GM18870 (cell line): Measurements from ENCODE around the gene TLR1.
A peak's percentile ranks its signal among the peaks of the same experiment; 100 is the strongest.
"Not testable (repeated sequence)": the region's sequence is repeated elsewhere in the genome, so short reads cannot be mapped to it uniquely, and the experiment has no call there.

Experiments used
- ATAC-seq: cut with Tn5 transposase; IDR thresholded peaks from one replicate; pipeline ENCODE4 v1.9.1; 2021; ENCODE audit warnings: moderate library complexity; ENCODE audit not compliant: unreplicated experiment

The TLR1 gene

DNA sequence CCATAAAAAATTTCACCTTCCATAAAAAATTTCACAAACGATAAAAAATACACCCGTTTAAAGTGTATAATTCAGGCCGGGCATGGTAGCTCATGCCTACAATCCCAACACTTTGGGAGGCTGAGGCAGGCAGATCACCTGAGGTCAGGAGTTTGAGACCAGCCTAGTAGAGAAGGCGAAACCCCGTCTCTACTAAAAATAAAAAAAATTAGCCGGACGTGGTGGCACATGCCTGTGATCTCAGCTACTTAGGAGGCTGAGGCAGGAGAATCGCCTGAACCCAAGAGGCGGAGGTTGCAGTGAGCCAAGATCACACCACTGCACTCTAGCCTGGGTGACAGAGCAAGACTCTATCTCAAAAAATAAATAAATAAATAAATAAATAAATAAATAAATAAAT, 1.7 kb upstream of the TLR1 start:
- not testable (repeated sequence) for ATAC-seq

DNA sequence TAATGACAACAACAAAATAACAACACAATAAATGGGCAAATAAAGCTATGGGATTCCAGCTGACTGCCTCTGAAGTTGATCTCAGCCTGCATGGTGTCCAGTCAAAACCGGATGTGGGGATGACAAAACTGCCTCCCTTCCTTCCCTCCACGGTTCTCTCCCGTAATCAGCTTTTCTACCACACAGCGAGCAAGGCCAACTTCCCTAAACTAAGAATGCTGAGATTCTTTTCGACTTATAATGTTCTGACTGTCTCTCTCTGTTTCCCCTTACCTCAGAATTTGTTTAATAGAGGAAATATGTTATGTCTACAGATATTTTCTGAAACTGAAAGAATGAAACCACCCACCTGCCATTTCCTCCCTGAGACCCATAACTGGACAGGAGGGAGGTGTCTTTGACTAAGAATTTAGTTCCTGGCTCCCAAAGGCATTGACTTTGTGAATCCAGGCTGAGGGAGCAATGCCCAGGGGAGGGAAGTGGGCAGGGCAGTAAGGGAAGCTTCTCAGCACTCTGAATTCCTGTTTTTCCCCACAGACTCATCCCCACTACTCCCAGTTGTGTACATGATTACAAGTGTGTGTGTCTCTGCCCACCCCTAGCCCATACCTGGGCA, 1.0 kb upstream of the TLR1 start:
- ATAC-seq, result peak; percentile 87

DNA sequence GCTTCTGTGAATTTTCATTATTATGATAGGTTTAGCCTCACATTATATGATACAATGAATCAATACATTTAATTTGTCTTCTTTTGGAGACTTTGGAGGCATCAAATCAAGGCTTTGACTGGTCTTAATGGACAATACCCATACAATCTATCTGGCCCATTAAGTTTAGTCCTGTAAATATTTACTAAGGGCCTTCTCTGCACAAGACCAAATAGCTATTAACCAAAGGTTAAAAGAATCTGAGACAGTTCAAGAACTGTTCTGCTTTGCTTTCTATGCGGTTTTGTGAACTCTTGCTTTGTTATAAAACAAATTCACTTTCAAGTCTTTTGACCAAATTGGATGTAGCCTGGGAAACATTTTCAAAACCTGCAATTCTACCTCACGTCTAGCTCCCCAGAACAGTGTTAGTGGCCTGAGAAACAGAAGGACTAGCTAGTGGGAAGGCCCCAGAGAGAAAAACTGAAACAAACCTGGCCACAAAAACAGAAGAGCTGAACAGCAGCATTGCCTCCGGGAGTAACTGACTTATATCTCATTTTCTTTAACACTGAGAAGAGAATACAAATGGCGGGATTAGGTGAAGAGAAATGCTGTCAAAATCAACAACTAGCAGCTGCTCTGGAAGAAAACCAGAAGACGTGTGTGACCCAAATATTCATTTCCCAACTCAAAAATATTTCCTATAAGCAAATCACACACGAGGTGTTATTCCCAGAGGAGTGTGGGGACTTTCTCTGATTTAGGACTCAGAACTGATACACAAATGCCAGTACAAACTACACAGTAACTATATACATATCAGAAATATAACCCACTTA, 548 bp downstream of the TLR1 start:
- ATAC-seq, result peak; percentile 53

DNA sequence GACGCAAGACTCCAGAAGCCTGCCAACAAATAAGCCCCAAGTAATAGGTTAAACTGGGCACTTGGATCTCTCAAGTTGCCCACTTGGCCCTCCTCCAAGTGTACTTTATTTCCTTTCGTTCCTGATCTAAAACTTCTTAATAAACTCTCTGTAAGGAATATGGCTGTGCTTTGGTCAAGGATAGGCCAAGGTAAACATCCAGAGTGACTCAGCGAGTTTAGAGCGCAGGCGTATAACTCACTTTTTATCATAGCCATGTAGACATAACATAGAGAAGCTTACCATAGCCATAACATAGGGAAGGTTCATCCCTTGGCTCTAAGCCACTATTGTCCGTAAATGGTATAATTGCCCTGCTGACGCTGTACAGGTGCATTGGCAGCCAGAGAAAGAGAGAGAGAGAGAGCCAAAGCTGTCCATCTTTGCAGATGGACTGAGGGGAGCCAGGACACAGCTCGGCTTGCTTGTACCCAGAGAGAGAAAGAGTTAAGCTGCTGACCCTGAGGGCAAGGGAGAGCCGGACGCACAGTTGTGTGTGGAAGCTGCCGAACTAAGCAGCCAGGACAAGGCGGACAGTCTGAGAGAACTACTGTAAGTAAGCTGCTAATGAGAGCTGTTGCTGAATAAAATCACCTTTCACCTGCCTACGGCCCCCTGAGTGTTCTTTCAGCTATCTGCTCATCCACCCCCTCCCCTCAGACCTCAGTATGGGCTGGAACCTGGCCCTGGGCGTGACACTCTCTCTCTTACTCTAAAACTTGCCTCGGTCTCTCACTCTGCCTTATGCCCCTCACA, 1.8 kb downstream of the TLR1 start:
- ATAC-seq, result no peak

DNA sequence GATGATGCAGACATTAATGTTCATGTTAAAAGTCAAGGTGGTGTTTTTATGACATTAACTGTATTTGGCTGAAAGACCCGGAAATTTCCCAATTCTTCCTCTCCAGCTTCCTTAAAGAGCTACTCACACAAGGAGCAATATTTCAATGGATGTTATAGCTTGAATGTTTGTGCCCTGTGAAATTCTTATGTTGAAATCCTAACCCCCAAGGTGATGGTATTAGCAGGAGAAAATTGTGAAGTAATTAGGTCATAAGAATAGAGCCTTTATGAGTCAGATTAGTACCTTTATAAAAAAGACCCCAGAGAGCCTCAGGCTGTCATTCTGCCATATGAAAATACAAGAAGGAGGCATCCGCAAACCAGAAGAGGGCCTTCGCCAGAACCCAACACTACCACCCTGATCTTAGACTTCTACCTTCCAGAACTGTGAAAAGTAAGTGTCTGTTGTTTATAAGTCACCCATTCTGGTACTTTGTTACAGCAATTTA, 3.6 kb downstream of the TLR1 start:
- ATAC-seq, result no peak

DNA sequence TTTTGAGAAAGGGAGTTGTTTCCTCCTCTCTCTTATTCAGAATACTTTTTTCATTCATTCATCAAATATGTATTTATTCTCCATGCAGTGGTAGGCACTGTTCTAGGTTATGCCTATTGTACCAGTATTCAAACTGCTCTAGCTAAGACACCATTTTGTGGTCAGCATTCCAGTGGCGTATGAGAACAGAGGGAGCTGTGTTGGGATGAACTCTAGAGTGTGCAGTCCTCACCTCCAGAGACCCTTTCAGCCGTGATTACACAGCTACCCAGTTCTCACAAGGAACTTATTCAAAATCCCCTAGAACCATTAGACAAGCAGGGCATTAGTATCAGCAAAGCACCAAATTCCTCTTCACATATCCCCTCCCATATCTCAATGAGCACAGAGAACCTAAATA, 4.2 kb downstream of the TLR1 start:
- ATAC-seq, result no peak

DNA sequence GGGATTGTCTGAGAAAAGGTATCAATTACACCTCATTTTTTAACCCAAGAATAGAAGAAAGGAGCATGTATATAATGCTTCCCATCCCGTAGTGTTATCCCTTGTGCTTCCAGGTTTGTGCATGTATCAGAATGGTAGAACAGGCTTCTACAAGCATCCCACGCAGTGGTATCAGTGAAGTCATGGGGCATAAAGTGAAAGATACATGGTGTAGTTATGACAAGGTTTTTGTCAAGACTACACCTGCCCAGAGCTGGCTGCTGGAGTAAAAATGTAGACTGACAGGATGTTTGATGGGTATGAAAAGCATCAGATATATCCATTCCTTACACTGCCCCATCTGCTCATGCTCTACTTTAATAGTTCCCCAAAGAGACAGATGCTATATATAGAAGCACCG, 9.5 kb downstream of the TLR1 start:
- no peak for ATAC-seq

DNA sequence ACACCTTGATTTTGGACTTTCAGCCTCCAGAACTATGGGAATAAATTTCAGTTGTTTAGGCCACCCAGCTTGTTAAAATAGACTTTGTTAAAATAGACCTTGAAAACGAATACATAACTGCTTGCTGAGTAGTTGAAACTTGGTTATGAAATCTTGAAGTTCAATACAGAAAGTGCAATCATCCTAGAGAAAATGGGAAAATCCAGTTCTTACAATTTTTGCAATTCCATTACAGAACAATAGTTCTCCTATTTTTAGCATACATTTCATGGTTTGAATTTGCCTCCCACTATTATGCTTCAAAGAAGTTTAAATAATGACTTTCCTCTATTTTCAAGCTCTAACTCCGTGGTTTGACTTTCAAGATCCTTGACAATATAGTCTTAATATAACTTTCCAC, 10.5 kb downstream of the TLR1 start:
- no peak for ATAC-seq

DNA sequence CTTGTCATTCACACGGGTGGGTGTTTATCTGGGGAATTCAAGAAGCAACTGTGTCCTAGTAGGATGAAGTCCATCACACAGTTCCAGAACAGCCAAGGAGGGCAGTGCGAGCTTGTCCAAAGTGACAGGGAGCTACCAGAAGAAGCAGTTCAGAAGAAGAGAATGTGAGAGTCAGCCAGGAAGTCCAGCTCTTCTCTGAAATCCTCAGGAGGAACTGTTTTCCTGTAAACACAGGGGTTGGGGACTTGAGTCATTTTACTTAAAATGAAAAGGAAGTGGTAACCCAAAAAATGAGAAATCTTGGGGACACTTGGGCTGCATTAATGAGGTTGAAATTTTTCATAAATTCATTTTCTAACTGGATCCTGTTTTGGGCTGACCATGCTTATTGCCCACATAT, 13.6 kb downstream of the TLR1 start:
- no peak for ATAC-seq

DNA sequence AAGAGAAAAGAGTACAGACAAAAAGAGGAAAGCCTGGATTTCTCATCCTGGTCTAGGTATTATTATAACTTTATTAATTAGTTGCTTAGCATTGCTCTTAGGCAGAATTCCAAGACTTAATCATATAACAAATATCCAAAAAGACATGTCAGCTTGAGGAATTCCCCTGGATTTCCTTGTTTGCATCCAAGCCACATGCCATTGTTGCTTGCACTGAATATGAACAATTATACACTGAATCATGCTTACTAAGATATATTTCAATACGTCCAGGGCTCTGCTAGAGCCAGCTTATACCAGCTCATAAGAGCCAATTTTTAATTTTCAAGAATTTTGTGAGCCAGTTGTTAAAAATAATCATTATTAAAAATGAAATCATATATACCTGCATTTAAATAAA, 16.3 kb downstream of the TLR1 start:
- ATAC-seq, result no peak

DNA sequence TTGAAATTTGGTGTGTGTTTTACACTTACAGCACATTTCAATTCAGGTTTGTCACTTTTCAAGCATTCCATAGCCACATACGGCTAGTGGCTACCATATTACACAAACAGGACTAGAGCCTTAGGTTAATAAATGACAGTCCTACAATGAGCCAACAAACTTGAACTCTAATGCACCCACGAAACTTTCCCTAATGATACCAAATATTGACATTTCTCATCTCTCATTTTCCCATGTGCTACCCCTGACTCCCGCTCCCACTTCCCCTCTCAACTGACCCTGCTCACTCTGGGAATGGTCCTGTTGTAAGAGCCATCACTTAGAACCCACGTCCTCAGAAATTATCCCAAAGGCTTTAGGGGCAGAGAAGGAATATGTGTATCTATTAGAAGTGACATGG, 16.9 kb downstream of the TLR1 start:
- ATAC-seq, result no peak

DNA sequence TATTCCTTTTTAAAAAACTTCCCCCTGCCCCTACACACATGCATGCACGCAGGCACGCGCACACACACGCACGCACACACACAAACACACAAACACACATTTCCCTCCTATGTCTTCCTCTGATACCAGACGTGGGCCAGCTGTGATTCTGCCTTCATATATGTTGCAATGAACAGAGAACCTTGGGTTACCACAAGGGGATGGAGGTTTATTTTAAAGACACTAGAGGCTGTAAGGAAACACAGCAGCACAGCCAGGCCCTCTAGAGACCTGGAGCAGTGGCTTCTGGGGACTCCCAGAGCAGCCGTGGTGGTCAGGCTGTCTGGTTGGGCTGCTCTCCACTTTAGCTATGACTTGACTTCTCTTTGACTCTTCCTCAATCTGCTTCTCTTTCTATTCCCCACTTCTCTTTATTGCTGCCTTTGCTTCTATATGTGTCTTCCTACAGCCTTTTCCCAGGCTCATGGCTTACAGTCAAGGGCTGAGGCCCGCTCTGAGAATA, 18.6 kb downstream of the TLR1 start:
- peak; percentile 51 for ATAC-seq

DNA sequence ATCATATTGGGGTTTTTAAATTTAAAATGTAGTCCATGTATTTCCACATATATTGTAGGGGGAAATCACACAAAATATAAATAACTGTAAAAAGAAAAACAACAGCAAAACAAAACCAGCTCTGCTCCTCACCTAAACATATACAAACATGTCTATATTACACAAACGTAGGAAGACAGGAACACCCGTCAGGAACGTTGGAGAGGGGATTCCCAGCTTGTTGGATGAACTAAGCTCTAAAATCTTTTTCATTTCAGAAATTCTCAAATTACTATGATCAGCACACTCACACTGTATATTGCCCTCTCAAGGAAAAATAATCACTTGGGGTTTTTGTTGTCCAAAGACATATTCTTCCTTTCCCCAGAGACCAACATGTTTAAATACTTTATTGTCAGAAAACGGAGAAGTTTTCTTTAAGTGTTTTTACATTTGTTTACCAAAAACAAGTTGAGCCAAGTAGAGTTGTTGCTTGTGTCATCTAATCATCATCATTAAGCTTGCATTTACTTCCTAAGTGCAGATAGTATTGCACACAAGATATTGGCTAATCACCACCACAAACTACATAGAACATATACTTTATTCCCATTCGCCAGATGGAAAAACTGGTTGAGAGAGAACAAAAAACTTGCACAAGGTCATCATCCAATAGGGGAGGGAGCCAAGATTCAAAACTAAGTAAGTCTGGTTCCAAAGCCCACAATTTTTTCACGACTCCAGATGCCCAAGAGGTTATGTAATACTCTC, 19.4 kb downstream of the TLR1 start:
- no peak for ATAC-seq

DNA sequence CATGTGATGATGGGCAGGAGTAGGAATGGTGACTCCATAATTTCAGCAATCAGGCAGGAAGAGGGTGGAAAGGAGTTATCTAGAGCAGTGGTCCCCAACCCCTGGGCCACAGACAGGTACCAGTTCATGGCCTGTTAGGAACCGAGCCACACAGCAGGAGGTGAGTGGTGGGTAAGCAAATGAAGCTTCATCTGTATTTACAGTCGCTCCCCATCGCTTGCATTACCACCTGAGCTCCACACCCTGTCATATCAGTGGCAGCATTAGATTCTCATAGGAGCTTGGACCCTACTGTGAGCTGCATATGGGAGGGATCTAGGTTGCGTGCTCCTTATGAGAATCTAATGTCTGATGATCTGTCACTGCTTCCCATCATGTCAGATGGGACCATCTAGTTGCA, 20.4 kb downstream of the TLR1 start:
- ATAC-seq, result no peak

DNA sequence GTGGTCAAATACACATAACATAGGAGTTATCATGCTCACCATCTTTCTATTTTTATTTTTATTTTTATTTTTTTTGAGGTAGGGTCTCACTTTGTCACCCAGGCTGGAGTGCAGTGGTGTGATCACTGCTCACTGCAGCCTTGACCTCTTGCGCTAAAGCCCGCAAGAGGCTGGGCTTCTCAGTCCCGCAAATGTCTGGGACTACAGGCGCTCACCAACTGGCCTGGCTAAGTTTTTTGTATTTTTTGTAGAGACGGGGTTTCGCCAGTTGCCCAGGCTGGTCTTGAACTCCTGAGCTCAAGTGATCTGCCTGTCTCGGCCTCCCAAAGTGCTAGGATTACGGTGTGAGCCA, 21.5 kb downstream of the TLR1 start:
- ATAC-seq, result no peak

DNA sequence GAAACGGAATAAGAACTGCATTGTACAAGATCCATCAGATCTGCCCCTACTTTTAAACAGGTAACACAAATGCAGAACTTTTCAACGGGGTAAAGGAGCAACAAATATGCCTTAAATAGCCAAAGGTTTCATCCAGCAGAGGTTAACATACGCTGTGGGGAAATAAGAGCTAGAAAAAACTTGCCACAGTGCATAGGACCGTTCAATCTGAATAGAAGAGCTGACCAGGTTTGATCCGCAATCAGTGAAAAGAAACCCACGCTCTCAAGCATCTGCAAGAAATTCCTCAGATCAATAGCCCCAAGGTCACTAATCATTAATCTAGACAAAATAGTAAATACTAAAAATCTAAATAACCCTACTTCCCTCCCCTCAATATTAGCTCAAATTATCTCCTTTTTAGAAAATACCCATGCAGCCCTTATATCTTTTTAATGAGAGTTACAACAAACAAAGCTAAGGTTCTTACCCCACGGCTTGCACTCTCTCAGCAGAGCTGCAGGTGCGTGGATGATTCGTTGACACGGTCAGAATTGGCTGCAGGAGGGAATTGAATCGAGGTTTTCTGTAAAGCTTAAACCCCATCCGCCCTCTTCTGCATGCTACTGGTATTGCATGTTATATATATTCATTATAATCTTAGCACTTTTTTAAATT, 22.0 kb downstream of the TLR1 start, which contains the start of gene TLR10:
TLR10 (minus strand) TSS at position 539 of the 657 bp plus-strand sequence. CDS start 7,400 bp downstream, outside the sequence.
- peak; percentile 54 for ATAC-seq

DNA sequence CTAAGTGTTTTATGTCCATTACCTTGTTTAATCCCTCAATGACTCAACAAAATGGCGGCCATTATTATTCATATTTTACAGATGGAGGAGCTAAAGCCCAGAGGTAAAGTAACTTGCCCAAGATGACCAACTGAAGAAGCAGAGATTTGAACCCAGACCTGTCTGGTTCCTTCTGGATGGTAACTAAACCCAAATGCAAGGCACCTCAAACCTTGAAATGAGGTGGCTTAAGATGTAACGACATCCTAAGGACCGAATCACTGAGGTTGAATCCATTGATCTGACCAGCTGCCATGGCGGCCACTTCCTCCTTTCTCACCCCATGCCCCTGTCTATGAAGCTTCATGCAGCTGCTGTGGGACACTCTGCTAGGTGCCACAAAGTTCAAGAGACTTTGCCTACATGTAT, 22.7 kb downstream of the TLR1 start:
- ATAC-seq, result no peak

DNA sequence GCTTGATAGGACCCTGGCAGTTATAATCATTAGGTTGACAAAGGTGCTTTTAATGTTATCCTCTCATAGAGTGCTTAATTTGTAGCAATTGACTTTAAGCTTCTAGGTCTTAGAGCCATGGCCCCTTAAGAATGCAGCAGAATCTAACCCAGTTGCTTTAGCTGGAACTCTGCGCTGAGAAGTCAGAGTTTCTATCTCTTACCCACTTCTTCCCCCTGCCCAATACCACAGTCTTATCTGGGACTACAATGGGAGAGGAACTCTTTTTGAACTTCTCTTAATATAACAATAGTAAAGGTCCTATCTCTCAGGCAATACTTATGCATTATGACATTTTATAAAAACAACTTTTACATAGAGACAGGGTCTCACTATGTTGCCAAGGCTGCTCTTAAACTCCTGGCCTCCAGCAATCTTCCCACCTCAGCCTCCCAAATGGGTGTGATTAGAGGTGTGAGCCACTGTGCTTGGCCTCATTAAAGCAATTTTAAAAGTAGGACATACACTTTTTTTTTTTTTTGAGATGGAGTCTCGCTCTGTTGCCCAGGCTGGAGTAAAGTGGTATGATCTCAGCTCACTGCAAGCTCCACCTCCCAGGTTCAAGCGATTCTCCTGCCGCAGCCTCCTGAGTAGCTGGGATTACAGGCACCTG, 23.6 kb downstream of the TLR1 start:
- ATAC-seq, result no peak

DNA sequence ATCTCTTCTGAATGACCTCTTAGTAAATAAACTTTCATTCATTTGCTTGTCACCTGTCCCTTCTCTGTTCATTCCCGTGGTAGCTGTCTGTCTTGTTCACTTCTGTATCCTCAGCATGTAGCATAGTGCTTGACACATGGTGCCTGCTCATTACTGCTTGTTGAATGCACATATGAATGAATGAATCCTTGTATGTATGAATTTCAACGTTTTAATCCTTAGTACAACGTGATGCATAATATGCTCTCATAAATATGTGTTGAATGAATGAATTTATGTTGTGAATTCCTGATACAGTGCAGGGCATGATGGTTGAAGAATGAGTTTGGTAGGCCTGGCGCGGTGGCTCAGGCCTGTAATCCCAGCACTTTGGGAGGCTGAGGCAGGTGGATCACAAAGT, 24.8 kb downstream of the TLR1 start:
- no peak for ATAC-seq

DNA sequence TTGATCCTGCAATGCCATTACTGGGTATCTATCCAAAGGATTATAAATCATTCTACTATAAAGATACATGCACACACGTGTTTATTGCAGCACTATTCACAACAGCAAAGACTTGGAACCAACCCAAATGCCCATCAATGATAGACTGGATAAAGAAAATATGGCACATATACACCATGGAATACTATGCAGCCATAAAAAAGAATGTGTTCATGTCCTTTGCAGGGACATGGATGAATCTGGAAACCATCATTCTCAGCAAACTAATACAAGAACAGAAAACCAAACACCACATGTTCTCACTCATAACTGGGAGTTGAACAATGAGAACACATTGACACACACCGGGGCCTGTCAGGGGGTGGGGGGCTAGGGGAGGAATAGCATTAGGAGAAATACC, 26.7 kb downstream of the TLR1 start:
- ATAC-seq, result not testable (repeated sequence)
